Gastroesophageal sphincter (tissue), 3 donors: Measurements from ENCODE around the gene ANAPC2.

Experiments
- POLR2A ChIP-seq, 2 donors: fragments of 450-650 bp; IDR thresholded peaks; one replicate each; pipeline ENCODE4 v1.6.1; 2017; ENCODE audit warnings: antibody characterized with exemption in 2 of 2, mild to moderate bottlenecking in 2 of 2, moderate library complexity in 1 of 2
- POLR2AphosphoS5 ChIP-seq: sonication (generic); formaldehyde crosslinking; IDR thresholded peaks from one replicate; pipeline ENCODE4 v1.6.1; 2017; ENCODE audit warnings: antibody characterized with exemption
- TF ChIP-seq, protein P1 (sequence below), 4 experiments: fragments of 200-600 bp in 2 of 4; fragments of 450-650 bp in 2 of 4; sonication (generic) in 1 of 4; IDR thresholded peaks; one replicate each; pipeline ENCODE4 v1.5.1; 2017 to 2019; ENCODE audit warnings: antibody characterized with exemption in 4 of 4, mild to moderate bottlenecking in 2 of 4, moderate library complexity in 2 of 4

DNA sequence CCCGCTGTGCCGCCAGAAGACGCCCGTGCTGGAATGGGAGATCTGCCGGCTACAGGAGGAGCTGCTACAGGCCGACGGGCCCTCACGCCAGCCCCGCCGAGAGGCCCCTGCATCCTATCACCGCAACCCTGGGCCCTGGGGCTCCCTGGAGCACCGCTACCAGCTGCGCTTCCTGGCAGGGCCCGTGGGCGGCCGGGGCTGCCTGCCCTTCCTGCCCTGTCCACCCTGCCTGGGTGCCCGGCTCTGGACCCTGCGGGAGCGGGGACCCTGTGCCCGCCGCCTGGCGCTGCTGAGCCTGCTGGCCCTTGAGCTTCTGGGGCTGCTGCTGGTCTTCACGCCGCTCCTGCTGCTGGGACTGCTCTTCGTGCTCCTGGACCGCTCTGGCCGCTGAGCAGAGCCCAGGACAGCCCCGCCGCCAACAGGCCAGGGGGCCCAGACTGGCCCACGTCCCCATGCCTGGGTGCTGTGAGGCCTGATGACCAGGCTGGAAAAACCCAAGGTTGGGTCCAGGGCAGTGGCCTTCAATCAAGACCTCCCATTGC is 29.9 kb upstream of the ANAPC2 start:
- TF ChIP-seq, protein P1, sequence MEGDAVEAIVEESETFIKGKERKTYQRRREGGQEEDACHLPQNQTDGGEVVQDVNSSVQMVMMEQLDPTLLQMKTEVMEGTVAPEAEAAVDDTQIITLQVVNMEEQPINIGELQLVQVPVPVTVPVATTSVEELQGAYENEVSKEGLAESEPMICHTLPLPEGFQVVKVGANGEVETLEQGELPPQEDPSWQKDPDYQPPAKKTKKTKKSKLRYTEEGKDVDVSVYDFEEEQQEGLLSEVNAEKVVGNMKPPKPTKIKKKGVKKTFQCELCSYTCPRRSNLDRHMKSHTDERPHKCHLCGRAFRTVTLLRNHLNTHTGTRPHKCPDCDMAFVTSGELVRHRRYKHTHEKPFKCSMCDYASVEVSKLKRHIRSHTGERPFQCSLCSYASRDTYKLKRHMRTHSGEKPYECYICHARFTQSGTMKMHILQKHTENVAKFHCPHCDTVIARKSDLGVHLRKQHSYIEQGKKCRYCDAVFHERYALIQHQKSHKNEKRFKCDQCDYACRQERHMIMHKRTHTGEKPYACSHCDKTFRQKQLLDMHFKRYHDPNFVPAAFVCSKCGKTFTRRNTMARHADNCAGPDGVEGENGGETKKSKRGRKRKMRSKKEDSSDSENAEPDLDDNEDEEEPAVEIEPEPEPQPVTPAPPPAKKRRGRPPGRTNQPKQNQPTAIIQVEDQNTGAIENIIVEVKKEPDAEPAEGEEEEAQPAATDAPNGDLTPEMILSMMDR (IDR thresholded peaks at IDR 0.05), result no peak
- TF ChIP-seq POLR2A (IDR thresholded peaks at IDR 0.05) (no peak), POLR2AphosphoS5 (no peak)
